PFSK-1 (cell line): ENCODE data around the gene FGGY.

Experiments used
- FOXP2 ChIP-seq: optimal IDR thresholded peaks from 2 replicates; pipeline ENCODE3; 2011; ENCODE audit warnings: borderline replicate concordance, control low read depth, inconsistent platforms; ENCODE audit not compliant: insufficient read depth; ENCODE audit errors: extremely low read length, extremely low read depth
- POLR2AphosphoS5 ChIP-seq: IDR thresholded peaks from 2 replicates; pipeline ENCODE4 v1.6.1; 2012; ENCODE audit warnings: low read depth, mild to moderate bottlenecking, control low read depth, low read length, moderate library complexity
- REST ChIP-seq, 2 experiments: IDR thresholded peaks; 2 replicates each; pipeline versions ENCODE4 v1.6.1 to v1.8.0; 2011 to 2012; ENCODE audit warnings: low read depth in 2 of 2, low read length in 2 of 2, control low read depth in 1 of 2, inconsistent platforms in 1 of 2, mild to moderate bottlenecking in 1 of 2, moderate library complexity in 1 of 2; ENCODE audit not compliant: insufficient read depth in 1 of 2
- SIN3A ChIP-seq: IDR thresholded peaks from 2 replicates; pipeline ENCODE4 v1.6.1; 2012; ENCODE audit warnings: mild to moderate bottlenecking, low read length, moderate library complexity, borderline replicate concordance; ENCODE audit not compliant: insufficient read depth
- TAF1 ChIP-seq: IDR thresholded peaks from 2 replicates; pipeline ENCODE4 v1.6.1; 2012; ENCODE audit warnings: low read length, control low read depth, borderline replicate concordance; ENCODE audit not compliant: insufficient read depth

Gene FGGY

GRCh38 chr1:59580257-59580656, 283.4 kb downstream of the FGGY start:
- TF ChIP-seq REST (IDR thresholded peaks at IDR 0.05; ENCODE audit: insufficient read depth in 1 of 2, low read depth in 2 of 2, low read length in 2 of 2): no peak
- TF ChIP-seq TAF1: no peak
- no peak for TF ChIP-seq FOXP2
- no peak for TF ChIP-seq SIN3A
- TF ChIP-seq POLR2AphosphoS5: no peak

GRCh38 chr1:59592924-59593323, 296.0 kb downstream of the FGGY start:
- TF ChIP-seq REST (IDR thresholded peaks at IDR 0.05; ENCODE audit: insufficient read depth in 1 of 2, low read depth in 2 of 2, low read length in 2 of 2) (no peak), SIN3A (no peak), FOXP2 (no peak)

GRCh38 chr1:59593798-59594790, 297.2 kb downstream of the FGGY start:
- no peak for TF ChIP-seq FOXP2
- TF ChIP-seq TAF1: no peak
- TF ChIP-seq POLR2AphosphoS5: no peak
- no peak for TF ChIP-seq REST (IDR thresholded peaks at IDR 0.05; ENCODE audit: insufficient read depth in 1 of 2, low read depth in 2 of 2, low read length in 2 of 2)

- no peak for TF ChIP-seq REST (IDR thresholded peaks at IDR 0.05; ENCODE audit: insufficient read depth in 1 of 2, low read depth in 2 of 2, low read length in 2 of 2)
- no peak for TF ChIP-seq SIN3A
These were observed 298.9 kb downstream of the FGGY start for GRCh38 chr1:59595774-59596173.

- TF ChIP-seq FOXP2 (no peak), POLR2AphosphoS5 (no peak), REST (IDR thresholded peaks at IDR 0.05; ENCODE audit: insufficient read depth in 1 of 2, low read depth in 2 of 2, low read length in 2 of 2) (no peak), SIN3A (no peak), TAF1 (no peak)
These were observed 299.5 kb downstream of the FGGY start for GRCh38 chr1:59596432-59596831.
